HepG2 (cell line): ENCODE results near the gene PRDX2. TPM values are rescaled to one million over a fixed set of nuclear protein-coding genes. Genes with fewer than 3 reads are reported as not detected.

Source experiments
- AGO2 ChIP-seq: fragments of 200-400 bp; formaldehyde crosslinking; optimal IDR thresholded peaks from 2 replicates; pipeline ENCODE3; 2017; ENCODE audit warnings: mild to moderate bottlenecking, low read depth, low read length, moderate library complexity
- EP300 ChIP-seq, 3 experiments: sonication (generic) in 1 of 3; formaldehyde crosslinking in 1 of 3; IDR thresholded peaks; 2 replicates each; pipeline versions ENCODE4 v1.5.1 to v1.6.1; 2011 to 2020; ENCODE audit warnings: low read depth in 2 of 3, low read length in 2 of 3, borderline replicate concordance in 1 of 3, improper control_type of control experiment in 1 of 3, mild to moderate bottlenecking in 1 of 3, missing genetic modification reagents in 1 of 3, moderate library complexity in 1 of 3
- GTF2F1 ChIP-seq: fragments of 150-350 bp; IDR thresholded peaks from 2 replicates; pipeline ENCODE4 v1.6.1; 2014; ENCODE audit warnings: low read length
- HNRNPL ChIP-seq: fragments of 200-400 bp; formaldehyde crosslinking; IDR thresholded peaks from 2 replicates; pipeline ENCODE4 v1.6.1; 2017; ENCODE audit warnings: mild to moderate bottlenecking, low read depth, low read length
- HOXA3 ChIP-seq: sonication (generic); formaldehyde crosslinking; IDR thresholded peaks from 2 replicates; pipeline ENCODE4 v1.5.0; 2020; ENCODE audit warnings: missing genetic modification reagents
- ISL2 ChIP-seq: sonication (generic); formaldehyde crosslinking; IDR thresholded peaks from 2 replicates; pipeline ENCODE4 v1.5.0; 2020; ENCODE audit warnings: missing genetic modification reagents
- SRF ChIP-seq: IDR thresholded peaks from 2 replicates; pipeline ENCODE4 v1.6.1; 2011; ENCODE audit warnings: mild to moderate bottlenecking, low read depth, low read length, moderate library complexity
- ZNF431 ChIP-seq: sonication (generic); formaldehyde crosslinking; IDR thresholded peaks from 2 replicates; pipeline ENCODE4 v1.9.0; 2022; ENCODE audit warnings: missing genetic modification reagents, low read depth, mild to moderate bottlenecking, borderline replicate concordance
- ZSCAN25 ChIP-seq: sonication (generic); formaldehyde crosslinking; IDR thresholded peaks from 2 replicates; pipeline ENCODE4 v1.8.0; 2022; ENCODE audit warnings: mild to moderate bottlenecking, missing genetic modification reagents
- polyA plus RNA-seq, 8 experiments: library from polyadenylated mRNA; depleted of rRNA in 3 of 8; stranded (reverse) in 7 of 8; unstranded in 1 of 8; fragments of >200 nt; fragmentation: Illumina TruSeq in 4 of 8; extraction: Trizol in 4 of 8; gene quantifications; 2 replicates each; pipeline versions ENCODE4 v1.2.1 to v1.2.3, GENCODE V29; 2011 to 2016; ENCODE audit warnings: low read depth in 4 of 8, missing spikeins in 1 of 8, mixed read lengths in 1 of 8; ENCODE audit not compliant: insufficient read depth in 1 of 8
- total RNA-seq, 5 experiments: library from RNA; depleted of rRNA; stranded (reverse); fragments of >200 nt; fragmentation: Illumina TruSeq; extraction: Trizol; gene quantifications; 2 replicates each; pipeline ENCODE4 v1.2.3, GENCODE V29; 2016; ENCODE audit warnings: low read depth in 1 of 5
- TF ChIP-seq, protein P1 (sequence below): sonication (generic); formaldehyde crosslinking; IDR thresholded peaks from 2 replicates; pipeline ENCODE4 v1.5.0; 2020; ENCODE audit warnings: mild to moderate bottlenecking, missing genetic modification reagents, borderline replicate concordance
- TF ChIP-seq, protein P2 (sequence below): sonication (generic); formaldehyde crosslinking; conservative IDR thresholded peaks from 2 replicates; pipeline ENCODE4 v1.4.0; 2020; ENCODE audit warnings: mild to moderate bottlenecking, missing genetic modification reagents, moderate library complexity
- TF ChIP-seq, protein P3 (sequence below): sonication (generic); formaldehyde crosslinking; IDR thresholded peaks from 2 replicates; pipeline ENCODE4 v1.4.0; 2020; ENCODE audit warnings: missing genetic modification reagents, borderline replicate concordance
- TF ChIP-seq, protein P4 (sequence below): sonication (generic); formaldehyde crosslinking; IDR thresholded peaks from 2 replicates; pipeline ENCODE4 v1.4.0; 2020; ENCODE audit warnings: missing genetic modification reagents, borderline replicate concordance

PRDX2 gene
- total and polyA plus RNA-seq, 2 of the 13 experiments (the other 11 are each of a cell fraction or from before 2014, with no cell fraction given), result 218 to 381 TPM

DNA sequence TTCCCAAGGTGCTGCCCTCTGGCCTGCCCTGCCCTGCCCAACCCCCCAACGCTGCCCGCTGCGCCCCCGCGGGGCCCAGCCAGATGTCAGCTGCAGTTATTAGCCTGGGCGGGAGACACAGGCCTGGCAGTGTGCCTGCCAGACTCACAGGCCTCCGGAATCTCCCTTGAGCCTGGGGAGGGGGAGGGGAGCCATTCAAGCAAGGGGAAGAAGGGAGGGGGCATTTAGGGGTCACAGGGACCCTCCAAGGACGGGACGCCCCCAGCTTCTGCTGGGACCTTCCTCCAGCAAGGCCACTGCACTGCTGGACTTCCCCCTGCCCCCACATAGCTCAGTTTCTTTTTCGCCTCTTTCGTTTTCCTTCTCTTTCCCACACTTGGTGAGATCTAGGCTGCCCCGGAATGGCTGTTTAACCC lies 12.9 kb downstream of the PRDX2 start (continued):
- TF ChIP-seq EP300 (IDR thresholded peaks at IDR 0.05; ENCODE audit: low read depth in 2 of 2, low read length in 2 of 2), result peak in 1 of 2 experiments; percentile 26; a peak in 1 of 4 replicates
- TF ChIP-seq EP300 (CRISPR knock-in tag; IDR thresholded peaks at IDR 0.05; ENCODE audit: borderline replicate concordance), result no peak
- TF ChIP-seq ZNF431 (CRISPR knock-in tag), result no peak
- TF ChIP-seq, protein P1, sequence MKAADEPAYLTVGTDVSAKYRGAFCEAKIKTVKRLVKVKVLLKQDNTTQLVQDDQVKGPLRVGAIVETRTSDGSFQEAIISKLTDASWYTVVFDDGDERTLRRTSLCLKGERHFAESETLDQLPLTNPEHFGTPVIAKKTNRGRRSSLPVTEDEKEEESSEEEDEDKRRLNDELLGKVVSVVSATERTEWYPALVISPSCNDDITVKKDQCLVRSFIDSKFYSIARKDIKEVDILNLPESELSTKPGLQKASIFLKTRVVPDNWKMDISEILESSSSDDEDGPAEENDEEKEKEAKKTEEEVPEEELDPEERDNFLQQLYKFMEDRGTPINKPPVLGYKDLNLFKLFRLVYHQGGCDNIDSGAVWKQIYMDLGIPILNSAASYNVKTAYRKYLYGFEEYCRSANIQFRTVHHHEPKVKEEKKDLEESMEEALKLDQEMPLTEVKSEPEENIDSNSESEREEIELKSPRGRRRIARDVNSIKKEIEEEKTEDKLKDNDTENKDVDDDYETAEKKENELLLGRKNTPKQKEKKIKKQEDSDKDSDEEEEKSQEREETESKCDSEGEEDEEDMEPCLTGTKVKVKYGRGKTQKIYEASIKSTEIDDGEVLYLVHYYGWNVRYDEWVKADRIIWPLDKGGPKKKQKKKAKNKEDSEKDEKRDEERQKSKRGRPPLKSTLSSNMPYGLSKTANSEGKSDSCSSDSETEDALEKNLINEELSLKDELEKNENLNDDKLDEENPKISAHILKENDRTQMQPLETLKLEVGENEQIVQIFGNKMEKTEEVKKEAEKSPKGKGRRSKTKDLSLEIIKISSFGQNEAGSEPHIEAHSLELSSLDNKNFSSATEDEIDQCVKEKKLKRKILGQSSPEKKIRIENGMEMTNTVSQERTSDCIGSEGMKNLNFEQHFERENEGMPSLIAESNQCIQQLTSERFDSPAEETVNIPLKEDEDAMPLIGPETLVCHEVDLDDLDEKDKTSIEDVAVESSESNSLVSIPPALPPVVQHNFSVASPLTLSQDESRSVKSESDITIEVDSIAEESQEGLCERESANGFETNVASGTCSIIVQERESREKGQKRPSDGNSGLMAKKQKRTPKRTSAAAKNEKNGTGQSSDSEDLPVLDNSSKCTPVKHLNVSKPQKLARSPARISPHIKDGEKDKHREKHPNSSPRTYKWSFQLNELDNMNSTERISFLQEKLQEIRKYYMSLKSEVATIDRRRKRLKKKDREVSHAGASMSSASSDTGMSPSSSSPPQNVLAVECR, result peak; percentile 42; the same call in 1 of the 2 replicates
- 0 out of 2 replicates have a peak, but pooled peaks have one; percentile 28 for TF ChIP-seq ZSCAN25 (CRISPR knock-in tag)
- TF ChIP-seq SRF, result no peak
- TF ChIP-seq, protein P2, sequence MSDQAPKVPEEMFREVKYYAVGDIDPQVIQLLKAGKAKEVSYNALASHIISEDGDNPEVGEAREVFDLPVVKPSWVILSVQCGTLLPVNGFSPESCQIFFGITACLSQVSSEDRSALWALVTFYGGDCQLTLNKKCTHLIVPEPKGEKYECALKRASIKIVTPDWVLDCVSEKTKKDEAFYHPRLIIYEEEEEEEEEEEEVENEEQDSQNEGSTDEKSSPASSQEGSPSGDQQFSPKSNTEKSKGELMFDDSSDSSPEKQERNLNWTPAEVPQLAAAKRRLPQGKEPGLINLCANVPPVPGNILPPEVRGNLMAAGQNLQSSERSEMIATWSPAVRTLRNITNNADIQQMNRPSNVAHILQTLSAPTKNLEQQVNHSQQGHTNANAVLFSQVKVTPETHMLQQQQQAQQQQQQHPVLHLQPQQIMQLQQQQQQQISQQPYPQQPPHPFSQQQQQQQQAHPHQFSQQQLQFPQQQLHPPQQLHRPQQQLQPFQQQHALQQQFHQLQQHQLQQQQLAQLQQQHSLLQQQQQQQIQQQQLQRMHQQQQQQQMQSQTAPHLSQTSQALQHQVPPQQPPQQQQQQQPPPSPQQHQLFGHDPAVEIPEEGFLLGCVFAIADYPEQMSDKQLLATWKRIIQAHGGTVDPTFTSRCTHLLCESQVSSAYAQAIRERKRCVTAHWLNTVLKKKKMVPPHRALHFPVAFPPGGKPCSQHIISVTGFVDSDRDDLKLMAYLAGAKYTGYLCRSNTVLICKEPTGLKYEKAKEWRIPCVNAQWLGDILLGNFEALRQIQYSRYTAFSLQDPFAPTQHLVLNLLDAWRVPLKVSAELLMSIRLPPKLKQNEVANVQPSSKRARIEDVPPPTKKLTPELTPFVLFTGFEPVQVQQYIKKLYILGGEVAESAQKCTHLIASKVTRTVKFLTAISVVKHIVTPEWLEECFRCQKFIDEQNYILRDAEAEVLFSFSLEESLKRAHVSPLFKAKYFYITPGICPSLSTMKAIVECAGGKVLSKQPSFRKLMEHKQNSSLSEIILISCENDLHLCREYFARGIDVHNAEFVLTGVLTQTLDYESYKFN, result peak; percentile 46
- TF ChIP-seq AGO2, result peak; percentile 21
- 0 out of 2 replicates have a peak, but pooled peaks have one; percentile 21 for TF ChIP-seq ISL2 (CRISPR knock-in tag)
- no peak for TF ChIP-seq GTF2F1
- peak; percentile 97 for TF ChIP-seq HNRNPL
- TF ChIP-seq, protein P3, sequence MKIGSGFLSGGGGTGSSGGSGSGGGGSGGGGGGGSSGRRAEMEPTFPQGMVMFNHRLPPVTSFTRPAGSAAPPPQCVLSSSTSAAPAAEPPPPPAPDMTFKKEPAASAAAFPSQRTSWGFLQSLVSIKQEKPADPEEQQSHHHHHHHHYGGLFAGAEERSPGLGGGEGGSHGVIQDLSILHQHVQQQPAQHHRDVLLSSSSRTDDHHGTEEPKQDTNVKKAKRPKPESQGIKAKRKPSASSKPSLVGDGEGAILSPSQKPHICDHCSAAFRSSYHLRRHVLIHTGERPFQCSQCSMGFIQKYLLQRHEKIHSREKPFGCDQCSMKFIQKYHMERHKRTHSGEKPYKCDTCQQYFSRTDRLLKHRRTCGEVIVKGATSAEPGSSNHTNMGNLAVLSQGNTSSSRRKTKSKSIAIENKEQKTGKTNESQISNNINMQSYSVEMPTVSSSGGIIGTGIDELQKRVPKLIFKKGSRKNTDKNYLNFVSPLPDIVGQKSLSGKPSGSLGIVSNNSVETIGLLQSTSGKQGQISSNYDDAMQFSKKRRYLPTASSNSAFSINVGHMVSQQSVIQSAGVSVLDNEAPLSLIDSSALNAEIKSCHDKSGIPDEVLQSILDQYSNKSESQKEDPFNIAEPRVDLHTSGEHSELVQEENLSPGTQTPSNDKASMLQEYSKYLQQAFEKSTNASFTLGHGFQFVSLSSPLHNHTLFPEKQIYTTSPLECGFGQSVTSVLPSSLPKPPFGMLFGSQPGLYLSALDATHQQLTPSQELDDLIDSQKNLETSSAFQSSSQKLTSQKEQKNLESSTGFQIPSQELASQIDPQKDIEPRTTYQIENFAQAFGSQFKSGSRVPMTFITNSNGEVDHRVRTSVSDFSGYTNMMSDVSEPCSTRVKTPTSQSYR (CRISPR knock-in tag), result peak; percentile 87
- TF ChIP-seq, protein P4, sequence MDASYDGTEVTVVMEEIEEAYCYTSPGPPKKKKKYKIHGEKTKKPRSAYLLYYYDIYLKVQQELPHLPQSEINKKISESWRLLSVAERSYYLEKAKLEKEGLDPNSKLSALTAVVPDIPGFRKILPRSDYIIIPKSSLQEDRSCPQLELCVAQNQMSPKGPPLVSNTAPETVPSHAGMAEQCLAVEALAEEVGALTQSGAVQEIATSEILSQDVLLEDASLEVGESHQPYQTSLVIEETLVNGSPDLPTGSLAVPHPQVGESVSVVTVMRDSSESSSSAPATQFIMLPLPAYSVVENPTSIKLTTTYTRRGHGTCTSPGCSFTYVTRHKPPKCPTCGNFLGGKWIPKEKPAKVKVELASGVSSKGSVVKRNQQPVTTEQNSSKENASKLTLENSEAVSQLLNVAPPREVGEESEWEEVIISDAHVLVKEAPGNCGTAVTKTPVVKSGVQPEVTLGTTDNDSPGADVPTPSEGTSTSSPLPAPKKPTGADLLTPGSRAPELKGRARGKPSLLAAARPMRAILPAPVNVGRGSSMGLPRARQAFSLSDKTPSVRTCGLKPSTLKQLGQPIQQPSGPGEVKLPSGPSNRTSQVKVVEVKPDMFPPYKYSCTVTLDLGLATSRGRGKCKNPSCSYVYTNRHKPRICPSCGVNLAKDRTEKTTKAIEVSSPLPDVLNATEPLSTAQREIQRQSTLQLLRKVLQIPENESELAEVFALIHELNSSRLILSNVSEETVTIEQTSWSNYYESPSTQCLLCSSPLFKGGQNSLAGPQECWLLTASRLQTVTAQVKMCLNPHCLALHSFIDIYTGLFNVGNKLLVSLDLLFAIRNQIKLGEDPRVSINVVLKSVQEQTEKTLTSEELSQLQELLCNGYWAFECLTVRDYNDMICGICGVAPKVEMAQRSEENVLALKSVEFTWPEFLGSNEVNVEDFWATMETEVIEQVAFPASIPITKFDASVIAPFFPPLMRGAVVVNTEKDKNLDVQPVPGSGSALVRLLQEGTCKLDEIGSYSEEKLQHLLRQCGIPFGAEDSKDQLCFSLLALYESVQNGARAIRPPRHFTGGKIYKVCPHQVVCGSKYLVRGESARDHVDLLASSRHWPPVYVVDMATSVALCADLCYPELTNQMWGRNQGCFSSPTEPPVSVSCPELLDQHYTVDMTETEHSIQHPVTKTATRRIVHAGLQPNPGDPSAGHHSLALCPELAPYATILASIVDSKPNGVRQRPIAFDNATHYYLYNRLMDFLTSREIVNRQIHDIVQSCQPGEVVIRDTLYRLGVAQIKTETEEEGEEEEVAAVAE (CRISPR knock-in tag), result no peak
- no peak for TF ChIP-seq HOXA3 (CRISPR knock-in tag)
